GM18499 (cell line): ENCODE measurements around the gene LRP1B.
"Not testable (repeated sequence)": the region's sequence is repeated elsewhere in the genome, so short reads cannot be mapped to it uniquely, and the experiment has no call there.

Experiments used
- ATAC-seq: cut with Tn5 transposase; IDR thresholded peaks from one replicate; pipeline ENCODE4 v1.9.1; 2021; ENCODE audit warnings: moderate number of reproducible peaks; ENCODE audit not compliant: insufficient read depth, unreplicated experiment

Gene LRP1B

GRCh38 chr2:140555701-140556100 lies 1575.1 kb downstream of the LRP1B start:
- ATAC-seq: no peak

- ATAC-seq: no peak
Observed at GRCh38 chr2:140552634-140553033, 1578.2 kb downstream of the LRP1B start.

GRCh38 chr2:140551287-140551686 lies 1579.5 kb downstream of the LRP1B start:
- ATAC-seq: no peak

GRCh38 chr2:140550821-140551220 lies 1580.0 kb downstream of the LRP1B start:
- ATAC-seq: no peak

GRCh38 chr2:140544769-140545168 lies 1586.0 kb downstream of the LRP1B start:
- ATAC-seq: not testable (repeated sequence)

- no peak for ATAC-seq
Observed at GRCh38 chr2:140542627-140543026, 1588.2 kb downstream of the LRP1B start.

GRCh38 chr2:140539242-140539875 lies 1591.5 kb downstream of the LRP1B start:
- ATAC-seq: no peak

GRCh38 chr2:140529706-140530105 lies 1601.1 kb downstream of the LRP1B start:
- ATAC-seq: no peak

GRCh38 chr2:140528982-140529381 lies 1601.8 kb downstream of the LRP1B start:
- ATAC-seq: no peak

GRCh38 chr2:140526575-140526974 lies 1604.2 kb downstream of the LRP1B start:
- ATAC-seq: no peak

- no peak for ATAC-seq
Observed at GRCh38 chr2:140512106-140512505, 1618.7 kb downstream of the LRP1B start.

GRCh38 chr2:140509765-140510164 lies 1621.1 kb downstream of the LRP1B start:
- no peak for ATAC-seq

GRCh38 chr2:140508756-140509155 lies 1622.1 kb downstream of the LRP1B start:
- ATAC-seq: no peak

GRCh38 chr2:140506606-140507005 lies 1624.2 kb downstream of the LRP1B start:
- ATAC-seq: no peak

GRCh38 chr2:140504601-140505000 lies 1626.2 kb downstream of the LRP1B start:
- no peak for ATAC-seq

GRCh38 chr2:140502951-140503630 lies 1627.7 kb downstream of the LRP1B start:
- no peak for ATAC-seq

GRCh38 chr2:140498360-140498759 lies 1632.5 kb downstream of the LRP1B start:
- ATAC-seq: no peak

GRCh38 chr2:140496714-140497113 lies 1634.1 kb downstream of the LRP1B start:
- ATAC-seq: no peak

- ATAC-seq: no peak
Observed at GRCh38 chr2:140491876-140492275, 1638.9 kb downstream of the LRP1B start.

- ATAC-seq: no peak
Observed at GRCh38 chr2:140489193-140489592, 1641.6 kb downstream of the LRP1B start.

- ATAC-seq: no peak
Observed at GRCh38 chr2:140481136-140481535, 1649.7 kb downstream of the LRP1B start.

GRCh38 chr2:140473851-140474250 lies 1657.0 kb downstream of the LRP1B start:
- ATAC-seq: no peak
